Activated gamma-delta T cell treated with anti-CD3 and anti-CD28 coated beads, Interleukin-2, amount 50 U/mL, for 16 hours (primary cell): Measurements from ENCODE around the gene COMMD3.

Experiments
- DNase-seq: peaks from one replicate; pipeline ENCODE4 v3.0.0-alpha.2; 2020; ENCODE audit warnings: low read depth

The COMMD3 gene

GRCh38 chr10:22366771-22367170 is 50.6 kb downstream of the COMMD3 start:
- no peak for DNase-seq

- DNase-seq, result no peak
These were observed 51.3 kb downstream of the COMMD3 start for GRCh38 chr10:22367471-22367870.

- no peak for DNase-seq
These were observed 52.2 kb downstream of the COMMD3 start for GRCh38 chr10:22368402-22368801.

GRCh38 chr10:22368981-22369380 is 52.8 kb downstream of the COMMD3 start:
- DNase-seq, result no peak

- DNase-seq, result no peak
These were observed 53.4 kb downstream of the COMMD3 start for GRCh38 chr10:22369434-22370072.
